ENCODE data around the gene FNDC3A.
"Not testable (repeated sequence)": the region's sequence is repeated elsewhere in the genome, so short reads cannot be mapped to it uniquely, and the experiment has no call there.

DNA sequence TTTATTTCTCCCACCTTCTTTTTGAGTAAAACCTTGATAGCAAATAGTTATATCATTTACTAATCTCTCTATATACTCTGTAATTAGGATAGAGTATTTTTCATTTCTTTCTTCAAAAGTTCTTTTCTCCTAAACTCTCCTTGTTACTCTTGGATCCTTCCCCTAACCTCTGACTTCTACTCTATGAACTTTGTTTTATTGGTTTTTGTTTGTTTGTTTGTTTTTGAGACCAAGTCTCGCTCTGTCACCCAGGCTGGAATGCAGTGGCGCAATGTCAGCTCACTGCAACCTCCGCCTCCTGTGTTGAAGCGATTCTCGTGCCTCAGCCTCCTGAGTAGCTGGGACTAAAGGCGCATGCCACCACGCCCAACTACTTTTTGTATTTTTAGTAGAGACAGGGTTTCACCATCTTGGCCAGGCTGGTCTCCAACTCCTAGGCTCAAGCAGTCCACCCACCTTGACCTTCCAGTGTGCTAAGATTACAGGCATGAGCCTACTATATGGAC, 161.5 kb downstream of the FNDC3A start:
- not testable (repeated sequence) for TF ChIP-seq TCF7 (IDR thresholded peaks at IDR 0.05; ENCODE audit: borderline replicate concordance); MTF1 (CRISPR knock-in tag; IDR thresholded peaks at IDR 0.05; ENCODE audit: borderline replicate concordance)
